HG03196 (cell line): ENCODE data around the gene RARS1.
"Not testable (repeated sequence)": the region's sequence is repeated elsewhere in the genome, so short reads cannot be mapped to it uniquely, and the experiment has no call there.

Experiments used
- ATAC-seq: cut with Tn5 transposase; IDR thresholded peaks from one replicate; pipeline ENCODE4 v1.9.1; 2021; ENCODE audit not compliant: unreplicated experiment

The RARS1 gene

GRCh38 chr5:168480601-168481000, 5.7 kb upstream of the RARS1 start:
- ATAC-seq, result no peak

GRCh38 chr5:168481330-168481788, 4.9 kb upstream of the RARS1 start:
- peak; percentile 96 for ATAC-seq

- no peak for ATAC-seq
These were observed 3.9 kb upstream of the RARS1 start for GRCh38 chr5:168482361-168482760.

GRCh38 chr5:168489059-168489458, 2.8 kb downstream of the RARS1 start:
- no peak for ATAC-seq

- no peak for ATAC-seq
These were observed 7.8 kb downstream of the RARS1 start for GRCh38 chr5:168494057-168494555.

- no peak for ATAC-seq
These were observed 16.4 kb downstream of the RARS1 start for GRCh38 chr5:168502563-168503237.

GRCh38 chr5:168513861-168514428, 27.7 kb downstream of the RARS1 start:
- ATAC-seq, result no peak

- no peak for ATAC-seq
These were observed 39.6 kb downstream of the RARS1 start for GRCh38 chr5:168525856-168526255.

- ATAC-seq, result no peak
These were observed 41.6 kb downstream of the RARS1 start for GRCh38 chr5:168527756-168528295.

GRCh38 chr5:168528521-168529373, 42.5 kb downstream of the RARS1 start, which contains the start of gene FBLL1:
FBLL1 (plus strand) TSS chr5:168529305; CDS start chr5:168529505, 200 bp downstream.
- ATAC-seq, result no peak

- no peak for ATAC-seq
These were observed 43.3 kb downstream of the RARS1 start for GRCh38 chr5:168529374-168530234.

GRCh38 chr5:168530621-168531150, 44.4 kb downstream of the RARS1 start:
- no peak for ATAC-seq

- no peak for ATAC-seq
These were observed 44.9 kb downstream of the RARS1 start for GRCh38 chr5:168531191-168531590.

GRCh38 chr5:168531987-168532864, 46.0 kb downstream of the RARS1 start:
- no peak for ATAC-seq

- ATAC-seq, result not testable (repeated sequence)
These were observed 48.1 kb downstream of the RARS1 start for GRCh38 chr5:168534351-168534750.

- ATAC-seq, result no peak
These were observed 50.9 kb downstream of the RARS1 start for GRCh38 chr5:168537176-168537575.

GRCh38 chr5:168549554-168549953, 63.3 kb downstream of the RARS1 start:
- ATAC-seq, result no peak

- no peak for ATAC-seq
These were observed 64.4 kb downstream of the RARS1 start for GRCh38 chr5:168550656-168551055.

- ATAC-seq, result no peak
These were observed 65.9 kb downstream of the RARS1 start for GRCh38 chr5:168552146-168552545.
